OCI-LY7 (cell line): Measurements from ENCODE around the gene ATXN1. TPM values are rescaled to one million over a fixed set of nuclear protein-coding genes. Genes with fewer than 3 reads are reported as not detected.

Source experiments
- BruUV-seq: library from RNA; stranded (reverse); fragments of 400-500 nt; replicated peaks from 2 replicates; lab custom pipeline; 2021; lab: Mats Ljungman, UMichigan
- CTCF ChIA-PET: fragments of 300-600 bp; sonication (Branson Sonifier 250); formaldehyde crosslinking; loops from one replicate; lab custom pipeline; 2022; ENCODE audit warnings: antibody characterized with exemption; ENCODE audit not compliant: unreplicated experiment; lab: Charles Lee
- POLR2A ChIA-PET: fragments of 300-600 bp; sonication (Branson Sonifier 250); formaldehyde crosslinking; loops from one replicate; lab custom pipeline; 2022; ENCODE audit warnings: antibody characterized with exemption; lab: Charles Lee
- DNase-seq: peaks from one replicate; pipeline ENCODE4 v3.0.0-alpha.2; 2015; ENCODE audit warnings: low spot score
- H2AFZ ChIP-seq: fragments of 200-600 bp; sonication (generic), shearing (Covaris generic); 2 replicates; pipeline ENCODE4 v1.6.1; 2014; ENCODE audit warnings: mild to moderate bottlenecking, antibody characterized with exemption, low read length, moderate library complexity
- H3K27ac ChIP-seq: fragments of 200-600 bp; sonication (generic); 2 replicates; pipeline ENCODE4 v1.5.1; 2014; ENCODE audit warnings: mixed run types, low read depth, mild to moderate bottlenecking, moderate library complexity, low read length, inconsistent platforms; ENCODE audit not compliant: poor library complexity, severe bottlenecking
- H3K36me3 ChIP-seq: fragments of 200-600 bp; sonication (generic); 2 replicates; pipeline ENCODE4 v1.6.1; 2014; ENCODE audit warnings: mild to moderate bottlenecking, antibody characterized with exemption, low read length, moderate library complexity, mixed read lengths; ENCODE audit not compliant: insufficient read depth
- H3K4me1 ChIP-seq: fragments of 200-600 bp; sonication (generic); 2 replicates; pipeline ENCODE4 v1.5.1; 2014; ENCODE audit warnings: mild to moderate bottlenecking, low read length; ENCODE audit not compliant: insufficient read depth, poor library complexity, severe bottlenecking
- H3K4me2 ChIP-seq: fragments of 200-600 bp; sonication (generic); 2 replicates; pipeline ENCODE4 v1.6.1; 2014; ENCODE audit warnings: mild to moderate bottlenecking, low read length
- H3K4me3 ChIP-seq: fragments of 200-600 bp; sonication (generic); 2 replicates; pipeline ENCODE4 v1.5.1; 2014; ENCODE audit warnings: mild to moderate bottlenecking, low read depth, low read length; ENCODE audit not compliant: poor library complexity, severe bottlenecking
- H3K79me2 ChIP-seq: fragments of 200-600 bp; sonication (generic); 2 replicates; pipeline ENCODE4 v1.6.1; 2016; ENCODE audit warnings: low read depth, mild to moderate bottlenecking, low read length, moderate library complexity, mixed read lengths; ENCODE audit not compliant: insufficient read depth
- H3K9me2 ChIP-seq: fragments of 200-600 bp; sonication (generic); 2 replicates; pipeline ENCODE4 v1.6.1; 2016; ENCODE audit warnings: mild to moderate bottlenecking, low read length, mixed read lengths; ENCODE audit not compliant: insufficient read depth
- H3K9me3 ChIP-seq: fragments of 200-600 bp; sonication (generic); 2 replicates; pipeline ENCODE4 v1.6.1; 2014; ENCODE audit warnings: mild to moderate bottlenecking, mixed run types, low read length, mixed read lengths
- H4K20me1 ChIP-seq: fragments of 200-600 bp; sonication (generic); 2 replicates; pipeline ENCODE4 v1.6.1; 2014; ENCODE audit warnings: mild to moderate bottlenecking, antibody characterized with exemption, low read length, moderate library complexity, mixed read lengths; ENCODE audit not compliant: insufficient read depth
- CTCF ChIP-seq: fragments of 200-600 bp; sonication (generic); conservative IDR thresholded peaks from 2 replicates; pipeline ENCODE4 v1.5.1; 2014; ENCODE audit warnings: mild to moderate bottlenecking, antibody characterized with exemption, low read length, moderate library complexity, mixed read lengths
- EZH2phosphoT487 ChIP-seq: fragments of 200-600 bp; sonication (generic); IDR thresholded peaks from 2 replicates; pipeline ENCODE4 v1.6.1; 2018; ENCODE audit warnings: low read depth, borderline replicate concordance, mild to moderate bottlenecking, mixed run types, antibody characterized with exemption, low read length, moderate library complexity, mixed read lengths
- intact Hi-C: fragments of 100-400 bp; cut with micrococcal nuclease; formaldehyde crosslinking; loops from one replicate; pipeline ENCODE4 v1.10.0; 2022; ENCODE audit not compliant: unreplicated experiment
- total RNA-seq, 2 experiments: library from RNA; depleted of rRNA in 1 of 2; stranded (reverse); fragments of >200 nt in 1 of 2; shearing (Covaris generic) in 1 of 2; gene quantifications; 2 replicates each; pipeline ENCODE4 v1.2.3, GENCODE V29; 2014 to 2022

Gene ATXN1
- total RNA-seq, 2 experiments from 2014 or later, result not detected

GRCh38 chr6:16274483-16274882, 486.8 kb downstream of the ATXN1 start:
- no peaks in the 10 kb centered on the region for H4K20me1 ChIP-seq
- H3K4me3 ChIP-seq, result no peak overlapping the region
- intact Hi-C loops, result no loop called here
- no peaks in the 10 kb centered on the region for H3K79me2 ChIP-seq
- ChIA-PET POLR2A (interaction anchor here (0.6 to 1.0 kb wide), 2 partner anchors 8 to 215 kb away, joined by 3 read pairs; no protein-coding TSS in a partner anchor), CTCF (no interaction called here)
- no peaks in the 10 kb centered on the region for H3K9me3 ChIP-seq
- no peak overlapping the region for H3K4me2 ChIP-seq
- no peaks in the 10 kb centered on the region for H3K4me1 ChIP-seq
- no peak overlapping the region for H2AFZ ChIP-seq
- no TSS peak for BruUV-seq
- DNase-seq, result no peak
- no peak for TF ChIP-seq CTCF
- TF ChIP-seq EZH2phosphoT487, result no peak
- no peaks in the 10 kb centered on the region for H3K36me3 ChIP-seq
- no peak overlapping the region for H3K27ac ChIP-seq
- H3K9me2 ChIP-seq, result no peaks in the 10 kb centered on the region

DNA sequence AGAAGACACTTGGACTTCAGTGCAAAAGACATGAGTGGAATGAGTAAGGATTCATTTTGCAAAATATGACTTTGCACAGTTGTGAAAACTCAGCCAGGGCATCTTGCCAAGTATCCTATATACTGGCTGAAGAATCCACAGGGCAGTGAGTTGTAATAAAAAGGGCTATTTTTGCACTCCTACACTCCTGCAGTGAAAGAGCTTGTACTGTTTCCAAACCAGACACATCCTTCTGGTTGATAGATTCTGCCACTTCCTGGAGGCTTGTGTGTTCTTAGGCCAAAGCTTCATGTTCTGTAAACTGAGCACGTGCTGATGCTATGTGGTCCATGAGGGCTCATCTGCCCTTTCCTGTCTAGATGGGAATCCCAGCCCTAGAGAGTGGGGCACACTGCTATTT, 488.0 kb downstream of the ATXN1 start:
- H3K79me2 ChIP-seq, result no peaks in the 10 kb centered on the region
- no TSS peak for BruUV-seq
- DNase-seq, result no peak
- POLR2A ChIA-PET, result interaction anchor here (0.8 kb wide), 2 partner anchors 13 to 19 kb away, joined by 3 read pairs; no protein-coding TSS in a partner anchor
- no peaks in the 10 kb centered on the region for H3K9me3 ChIP-seq
- H3K4me2 ChIP-seq, result no peak overlapping the region
- H3K4me1 ChIP-seq, result no peaks in the 10 kb centered on the region
- H2AFZ ChIP-seq, result no peak overlapping the region
- H3K4me3 ChIP-seq, result no peak overlapping the region
- intact Hi-C loops, result no loop called here
- no peaks in the 10 kb centered on the region for H3K36me3 ChIP-seq
- H4K20me1 ChIP-seq, result no peaks in the 10 kb centered on the region
- no peak overlapping the region for H3K27ac ChIP-seq
- TF ChIP-seq EZH2phosphoT487 (no peak), CTCF (no peak)
- no peaks in the 10 kb centered on the region for H3K9me2 ChIP-seq
- CTCF ChIA-PET, result no interaction called here

DNA sequence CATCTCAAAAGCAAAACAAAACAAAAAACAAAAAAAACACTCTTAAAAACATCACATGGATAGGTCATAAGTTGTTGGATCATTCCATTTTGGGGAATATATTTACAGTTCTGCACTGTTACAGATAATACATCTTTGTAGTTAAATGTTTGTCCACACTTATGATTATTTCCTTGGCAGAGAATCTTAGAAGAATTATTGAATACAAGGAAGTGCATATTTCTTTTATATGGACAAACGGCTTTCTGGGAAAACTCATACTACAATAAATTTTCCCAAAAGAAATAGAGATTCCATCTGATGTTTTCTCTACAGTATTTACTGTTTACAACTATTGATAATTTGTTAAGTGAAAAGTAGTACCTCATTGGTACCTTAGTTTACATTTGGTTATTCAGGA, 489.1 kb downstream of the ATXN1 start:
- CTCF ChIA-PET, result no interaction called here
- H2AFZ ChIP-seq, result no peak overlapping the region
- no peaks in the 10 kb centered on the region for H3K9me2 ChIP-seq
- no peaks in the 10 kb centered on the region for H3K36me3 ChIP-seq
- DNase-seq, result no peak
- no peak overlapping the region for H3K4me2 ChIP-seq
- no peaks in the 10 kb centered on the region for H3K79me2 ChIP-seq
- H3K4me1 ChIP-seq, result no peaks in the 10 kb centered on the region
- TF ChIP-seq CTCF (no peak), EZH2phosphoT487 (no peak)
- H3K27ac ChIP-seq, result no peak overlapping the region
- H3K9me3 ChIP-seq, result no peaks in the 10 kb centered on the region
- no TSS peak for BruUV-seq
- intact Hi-C loops, result no loop called here
- no peaks in the 10 kb centered on the region for H4K20me1 ChIP-seq
- POLR2A ChIA-PET, result no interaction called here
- H3K4me3 ChIP-seq, result no peak overlapping the region
